Neural cell (in vitro differentiated cells): ENCODE data around the gene PCDH9.

Source experiments
- EP300 ChIP-seq: fragments of 450-650 bp; conservative IDR thresholded peaks from 2 replicates; pipeline ENCODE4 v1.6.1; 2014; ENCODE audit warnings: antibody characterized with exemption, mild to moderate bottlenecking, moderate library complexity; ENCODE audit not compliant: poor library complexity, severe bottlenecking
- EZH2 ChIP-seq: fragments of 200-600, 300-800 bp; shearing (Covaris generic), sonication (generic); IDR thresholded peaks from 2 replicates; pipeline ENCODE4 v1.6.1; 2014; ENCODE audit warnings: antibody characterized with exemption, low read length, borderline replicate concordance, mild to moderate bottlenecking; ENCODE audit not compliant: insufficient read depth, poor library complexity, severe bottlenecking
- MXI1 ChIP-seq: fragments of 450-650 bp; conservative IDR thresholded peaks from 2 replicates; pipeline ENCODE4 v1.6.1; 2014; ENCODE audit warnings: antibody characterized with exemption, mild to moderate bottlenecking; ENCODE audit not compliant: poor library complexity, severe bottlenecking
- POLR2AphosphoS5 ChIP-seq: IDR thresholded peaks from 2 replicates; pipeline ENCODE4 v1.6.1; 2012
- RAD21 ChIP-seq: fragments of 450-650 bp; conservative IDR thresholded peaks from 2 replicates; pipeline ENCODE4 v1.6.1; 2014; ENCODE audit warnings: antibody characterized with exemption, mild to moderate bottlenecking, moderate library complexity
- TAF1 ChIP-seq: IDR thresholded peaks from 2 replicates; pipeline ENCODE4 v1.6.1; 2012; ENCODE audit warnings: low read depth
- TF ChIP-seq, protein P1 (sequence below): fragments of 450-650 bp; IDR thresholded peaks from 2 replicates; pipeline ENCODE4 v1.5.1; 2014; ENCODE audit warnings: antibody characterized with exemption, mild to moderate bottlenecking, moderate library complexity; ENCODE audit not compliant: poor library complexity, severe bottlenecking
- TF ChIP-seq, protein P2 (sequence below): IDR thresholded peaks from 2 replicates; pipeline ENCODE4 v1.6.1; 2012; ENCODE audit warnings: borderline replicate concordance

DNA sequence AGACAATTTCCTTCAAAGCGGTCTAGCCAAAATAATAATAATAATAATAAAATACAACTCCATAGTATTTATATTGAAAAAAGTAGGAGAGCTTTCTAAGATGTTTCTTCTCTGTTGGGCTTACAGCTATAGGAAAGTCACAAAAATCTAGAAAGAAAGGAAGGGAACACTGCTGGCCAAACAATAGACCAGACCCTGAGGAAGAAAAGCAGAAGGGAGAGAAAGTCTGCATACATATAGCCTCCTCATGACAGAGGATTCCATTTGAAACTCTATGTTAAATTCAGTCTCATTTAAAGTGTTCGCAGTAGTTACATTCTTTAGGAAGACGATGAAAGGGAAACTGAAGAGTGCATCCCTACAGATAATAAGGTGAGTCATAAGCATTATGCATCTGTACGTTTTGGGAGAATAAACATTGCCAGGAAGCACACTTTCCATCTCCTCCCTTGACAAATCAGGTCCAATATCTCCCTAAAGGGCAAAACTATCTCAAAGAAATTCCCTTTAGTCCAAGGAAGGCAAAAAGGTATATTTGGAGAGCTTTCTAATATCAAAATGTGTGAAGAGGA, 86.5 kb downstream of the PCDH9 start:
- no peak for TF ChIP-seq TAF1
- TF ChIP-seq, protein P1, sequence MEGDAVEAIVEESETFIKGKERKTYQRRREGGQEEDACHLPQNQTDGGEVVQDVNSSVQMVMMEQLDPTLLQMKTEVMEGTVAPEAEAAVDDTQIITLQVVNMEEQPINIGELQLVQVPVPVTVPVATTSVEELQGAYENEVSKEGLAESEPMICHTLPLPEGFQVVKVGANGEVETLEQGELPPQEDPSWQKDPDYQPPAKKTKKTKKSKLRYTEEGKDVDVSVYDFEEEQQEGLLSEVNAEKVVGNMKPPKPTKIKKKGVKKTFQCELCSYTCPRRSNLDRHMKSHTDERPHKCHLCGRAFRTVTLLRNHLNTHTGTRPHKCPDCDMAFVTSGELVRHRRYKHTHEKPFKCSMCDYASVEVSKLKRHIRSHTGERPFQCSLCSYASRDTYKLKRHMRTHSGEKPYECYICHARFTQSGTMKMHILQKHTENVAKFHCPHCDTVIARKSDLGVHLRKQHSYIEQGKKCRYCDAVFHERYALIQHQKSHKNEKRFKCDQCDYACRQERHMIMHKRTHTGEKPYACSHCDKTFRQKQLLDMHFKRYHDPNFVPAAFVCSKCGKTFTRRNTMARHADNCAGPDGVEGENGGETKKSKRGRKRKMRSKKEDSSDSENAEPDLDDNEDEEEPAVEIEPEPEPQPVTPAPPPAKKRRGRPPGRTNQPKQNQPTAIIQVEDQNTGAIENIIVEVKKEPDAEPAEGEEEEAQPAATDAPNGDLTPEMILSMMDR, result no peak
- TF ChIP-seq, protein P2, sequence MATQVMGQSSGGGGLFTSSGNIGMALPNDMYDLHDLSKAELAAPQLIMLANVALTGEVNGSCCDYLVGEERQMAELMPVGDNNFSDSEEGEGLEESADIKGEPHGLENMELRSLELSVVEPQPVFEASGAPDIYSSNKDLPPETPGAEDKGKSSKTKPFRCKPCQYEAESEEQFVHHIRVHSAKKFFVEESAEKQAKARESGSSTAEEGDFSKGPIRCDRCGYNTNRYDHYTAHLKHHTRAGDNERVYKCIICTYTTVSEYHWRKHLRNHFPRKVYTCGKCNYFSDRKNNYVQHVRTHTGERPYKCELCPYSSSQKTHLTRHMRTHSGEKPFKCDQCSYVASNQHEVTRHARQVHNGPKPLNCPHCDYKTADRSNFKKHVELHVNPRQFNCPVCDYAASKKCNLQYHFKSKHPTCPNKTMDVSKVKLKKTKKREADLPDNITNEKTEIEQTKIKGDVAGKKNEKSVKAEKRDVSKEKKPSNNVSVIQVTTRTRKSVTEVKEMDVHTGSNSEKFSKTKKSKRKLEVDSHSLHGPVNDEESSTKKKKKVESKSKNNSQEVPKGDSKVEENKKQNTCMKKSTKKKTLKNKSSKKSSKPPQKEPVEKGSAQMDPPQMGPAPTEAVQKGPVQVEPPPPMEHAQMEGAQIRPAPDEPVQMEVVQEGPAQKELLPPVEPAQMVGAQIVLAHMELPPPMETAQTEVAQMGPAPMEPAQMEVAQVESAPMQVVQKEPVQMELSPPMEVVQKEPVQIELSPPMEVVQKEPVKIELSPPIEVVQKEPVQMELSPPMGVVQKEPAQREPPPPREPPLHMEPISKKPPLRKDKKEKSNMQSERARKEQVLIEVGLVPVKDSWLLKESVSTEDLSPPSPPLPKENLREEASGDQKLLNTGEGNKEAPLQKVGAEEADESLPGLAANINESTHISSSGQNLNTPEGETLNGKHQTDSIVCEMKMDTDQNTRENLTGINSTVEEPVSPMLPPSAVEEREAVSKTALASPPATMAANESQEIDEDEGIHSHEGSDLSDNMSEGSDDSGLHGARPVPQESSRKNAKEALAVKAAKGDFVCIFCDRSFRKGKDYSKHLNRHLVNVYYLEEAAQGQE, result no peak
- no peak for TF ChIP-seq EZH2
- no peak for TF ChIP-seq EP300
- TF ChIP-seq POLR2AphosphoS5, result no peak
- TF ChIP-seq RAD21, result no peak
- no peak for TF ChIP-seq MXI1
